ENCODE data around the gene USP36. TPM values are rescaled to one million over a fixed set of nuclear protein-coding genes. Genes with fewer than 3 reads are reported as not detected.

USP36 gene
- total RNA-seq, 4 donors from 2014 or later = 28.5 to 96.5 (median 63.5) TPM

GRCh38 chr17:78840530-78840779 lies 159 bp downstream of the USP36 start:
- H3K9me3 ChIP-seq = no peaks in the 10 kb centered on the region
- no peak for DNase-seq
- in situ Hi-C loops (cut with MboI; ENCODE audit: low pct_ligation_motif_present in 1 of 4, low pct_unique_long_range_greater_than_20kb in 1 of 4, low sequenced_read_pairs in 3 of 4) = no loop called here
- H3K27ac ChIP-seq = peak overlapping the region; percentile 96 to 100 (median 98)
- H3K4me1 ChIP-seq = peaks cover 16 to 24% (median 20%) of the 10 kb centered on the region in 4 donors
- intact Hi-C loops (cut with DNase I; ENCODE audit: low total_unique reads) = no loop called here
- H3K4me3 ChIP-seq = peak overlapping the region; percentile 52 to 93 (median 74)
- WGBS, 2 donors (ENCODE audit: low coverage in 1 of 2) = 0% methylated on average over 14 of the region's 35 CpGs; no CpG with 5 or more reads in 1 of the 2 donors
- no peak for TF ChIP-seq POLR2AphosphoS5 (IDR thresholded peaks at IDR 0.05)
- TF ChIP-seq POLR2A (IDR thresholded peaks at IDR 0.05) = no peak
- TF ChIP-seq EP300 (IDR thresholded peaks at IDR 0.05; ENCODE audit: low read depth) = no peak
- no peak for TF ChIP-seq CTCF (IDR thresholded peaks at IDR 0.05)
- peaks cover 0 to 16% (median 8%) of the 10 kb centered on the region in 4 donors for H3K36me3 ChIP-seq
- no peaks in the 10 kb centered on the region for H3K27me3 ChIP-seq

- peak in 2 of 3 donors; percentile 5 to 61 for TF ChIP-seq POLR2AphosphoS5 (IDR thresholded peaks at IDR 0.05)
- no peak for TF ChIP-seq EP300 (IDR thresholded peaks at IDR 0.05; ENCODE audit: low read depth)
- in situ Hi-C loops (cut with MboI; ENCODE audit: low pct_ligation_motif_present in 1 of 4, low pct_unique_long_range_greater_than_20kb in 1 of 4, low sequenced_read_pairs in 3 of 4) = no loop called here
- intact Hi-C loops (cut with DNase I; ENCODE audit: low total_unique reads) = no loop called here
- Histone ChIP-seq H3K36me3 (peaks cover 0 to 21% (median 10%) of the 10 kb centered on the region in 4 donors), H3K4me1 (peaks cover 16 to 24% (median 20%) of the 10 kb centered on the region in 4 donors), H3K27me3 (no peaks in the 10 kb centered on the region), H3K9me3 (no peaks in the 10 kb centered on the region), H3K4me3 (peak overlapping the region; percentile 52 to 93 (median 74)), H3K27ac (peak overlapping the region; percentile 96 to 100 (median 98))
- DNase-seq = peak; percentile 60
- WGBS, 2 donors (ENCODE audit: low coverage in 1 of 2) = 0% methylated on average over 20 of the region's 73 CpGs; no CpG with 5 or more reads in 1 of the 2 donors
Observed at GRCh38 chr17:78839762-78840529, 668 bp downstream of the USP36 start.

- H3K4me3 ChIP-seq = peak overlapping the region; percentile 52 to 93 (median 74)
- no peak for TF ChIP-seq POLR2AphosphoS5 (IDR thresholded peaks at IDR 0.05)
- no peak for TF ChIP-seq EP300 (IDR thresholded peaks at IDR 0.05; ENCODE audit: low read depth)
- in situ Hi-C loops (cut with MboI; ENCODE audit: low pct_ligation_motif_present in 1 of 4, low pct_unique_long_range_greater_than_20kb in 1 of 4, low sequenced_read_pairs in 3 of 4) = no loop called here
- H3K27ac ChIP-seq = peak overlapping the region; percentile 96 to 100 (median 98)
- intact Hi-C loops (cut with DNase I; ENCODE audit: low total_unique reads) = no loop called here
- peaks cover 16 to 24% (median 20%) of the 10 kb centered on the region in 4 donors for H3K4me1 ChIP-seq
- WGBS, 2 donors (ENCODE audit: low coverage in 1 of 2) = 8 to 9% methylated on average over 6 to 11 of the region's 11 CpGs
- no peak for DNase-seq
- H3K9me3 ChIP-seq = no peaks in the 10 kb centered on the region
- peaks cover 0 to 28% (median 14%) of the 10 kb centered on the region in 4 donors for H3K36me3 ChIP-seq
- no peaks in the 10 kb centered on the region for H3K27me3 ChIP-seq
Observed at GRCh38 chr17:78839235-78839761, 1.3 kb downstream of the USP36 start.

GRCh38 chr17:78838574-78839005 lies 2.0 kb downstream of the USP36 start:
- TF ChIP-seq POLR2AphosphoS5 (IDR thresholded peaks at IDR 0.05) = no peak
- TF ChIP-seq POLR2A (IDR thresholded peaks at IDR 0.05) = no peak
- no peak for TF ChIP-seq EP300 (IDR thresholded peaks at IDR 0.05; ENCODE audit: low read depth)
- no peak for TF ChIP-seq CTCF (IDR thresholded peaks at IDR 0.05)
- Histone ChIP-seq H3K4me3 (no peak overlapping the region), H3K9me3 (no peaks in the 10 kb centered on the region), H3K27me3 (no peaks in the 10 kb centered on the region), H3K36me3 (peaks cover 0 to 35% (median 17%) of the 10 kb centered on the region in 4 donors), H3K4me1 (peaks cover 16 to 24% (median 20%) of the 10 kb centered on the region in 4 donors), H3K27ac (peak overlapping the region in 1 of 4 donors; percentile 100)
- WGBS, 2 donors (ENCODE audit: low coverage in 1 of 2) = 57 to 75% methylated on average over 3 to 22 of the region's 22 CpGs
- intact Hi-C loops (cut with DNase I; ENCODE audit: low total_unique reads) (no loop called here), in situ Hi-C loops (cut with MboI; ENCODE audit: low pct_ligation_motif_present in 1 of 4, low pct_unique_long_range_greater_than_20kb in 1 of 4, low sequenced_read_pairs in 3 of 4) (no loop called here)
- peak; percentile 50 for DNase-seq

GRCh38 chr17:78836420-78837021 lies 4.1 kb downstream of the USP36 start:
- no peaks in the 10 kb centered on the region for H3K27me3 ChIP-seq
- 74 to 90% methylated on average over 2 to 5 of the region's 5 CpGs for whole genome bisulfite sequencing, 2 donors (ENCODE audit: low coverage in 1 of 2)
- DNase-seq = no peak
- intact Hi-C loops (cut with DNase I; ENCODE audit: low total_unique reads) (no loop called here), in situ Hi-C loops (cut with MboI; ENCODE audit: low pct_ligation_motif_present in 1 of 4, low pct_unique_long_range_greater_than_20kb in 1 of 4, low sequenced_read_pairs in 3 of 4) (no loop called here)
- no peaks in the 10 kb centered on the region for H3K9me3 ChIP-seq
- peaks cover 0 to 54% (median 25%) of the 10 kb centered on the region in 4 donors for H3K36me3 ChIP-seq
- H3K4me1 ChIP-seq = peaks cover 14 to 18% (median 16%) of the 10 kb centered on the region in 4 donors
- TF ChIP-seq POLR2AphosphoS5 (IDR thresholded peaks at IDR 0.05) (no peak), CTCF (IDR thresholded peaks at IDR 0.05) (no peak), EP300 (IDR thresholded peaks at IDR 0.05; ENCODE audit: low read depth) (no peak), POLR2A (IDR thresholded peaks at IDR 0.05) (no peak)
- no peak overlapping the region for H3K4me3 ChIP-seq
- no peak overlapping the region for H3K27ac ChIP-seq
